Dermis blood vessel endothelial cell (primary cell): ENCODE results near the gene TMEM53. TPM values are rescaled to one million over a fixed set of nuclear protein-coding genes. Genes with fewer than 3 reads are reported as not detected.
A peak's percentile ranks its signal among the peaks of the same experiment; 100 is the strongest.

Experiments used
- DNase-seq: peaks from one replicate; pipeline ENCODE4 v3.0.0; 2010
- total RNA-seq: library from RNA; depleted of rRNA; stranded (reverse); fragments of >200 nt; gene quantifications from 2 replicates; pipeline ENCODE4 v1.2.3, GENCODE V29; 2014

Gene TMEM53
- total RNA-seq, 1 donor from 2014 or later, result 4.4 TPM

DNA sequence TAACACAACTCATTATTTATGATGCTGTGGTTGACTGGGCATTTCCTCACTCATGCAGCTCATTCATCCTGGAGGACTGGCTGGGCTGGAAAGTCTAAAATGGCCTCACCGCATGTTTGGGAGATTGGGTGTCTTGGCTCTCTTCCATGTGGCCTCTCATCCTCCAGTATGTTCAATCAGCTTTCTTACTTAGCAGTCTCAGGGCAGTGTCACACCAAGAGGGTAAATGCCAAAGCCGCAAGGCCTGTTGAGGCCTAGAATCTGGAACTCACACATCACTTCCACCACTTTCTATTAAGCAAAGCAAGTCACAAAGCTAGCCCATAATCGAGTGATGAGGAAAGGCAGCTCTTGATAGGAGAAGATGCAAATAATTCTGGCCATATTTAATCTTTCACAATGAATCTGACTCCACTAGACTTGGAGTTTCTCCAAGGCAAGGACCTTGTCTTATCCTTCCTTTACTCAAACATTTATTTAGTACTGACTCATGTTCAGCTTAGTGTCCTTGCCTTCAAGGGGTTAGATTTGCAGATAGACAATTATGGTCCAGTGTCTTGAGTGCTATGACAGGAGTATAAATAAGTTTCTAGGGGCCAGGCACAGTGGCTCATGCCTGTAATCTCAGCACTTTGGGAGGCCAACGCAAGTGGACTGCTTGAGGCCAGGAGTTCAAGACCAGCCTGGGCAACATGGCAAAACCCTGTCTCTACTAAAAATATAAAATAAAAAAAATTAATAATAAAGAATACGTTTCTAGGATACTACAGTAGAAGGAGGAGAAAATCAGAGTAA, 45.1 kb downstream of the TMEM53 start:
- no peak for DNase-seq

DNA sequence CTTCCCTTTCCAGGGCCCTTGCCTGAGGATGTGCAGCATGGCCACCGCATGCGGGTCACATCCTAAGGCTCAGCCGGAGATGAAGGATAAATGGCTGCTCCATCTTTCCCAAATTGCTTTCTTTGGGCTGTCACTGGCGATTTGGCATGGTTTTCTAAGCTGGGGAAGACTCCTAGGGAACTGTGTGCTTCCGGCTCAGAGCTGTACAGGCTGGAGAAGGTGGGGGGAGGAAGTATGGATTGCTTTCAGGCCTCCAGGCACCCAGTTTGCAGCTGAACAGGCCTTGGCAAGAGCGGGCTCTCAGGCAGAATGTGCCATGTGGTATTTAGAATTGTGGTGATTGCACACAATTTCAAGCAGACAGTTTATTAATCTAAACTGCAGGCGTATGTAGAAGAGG, 48.9 kb downstream of the TMEM53 start:
- no peak for DNase-seq

DNA sequence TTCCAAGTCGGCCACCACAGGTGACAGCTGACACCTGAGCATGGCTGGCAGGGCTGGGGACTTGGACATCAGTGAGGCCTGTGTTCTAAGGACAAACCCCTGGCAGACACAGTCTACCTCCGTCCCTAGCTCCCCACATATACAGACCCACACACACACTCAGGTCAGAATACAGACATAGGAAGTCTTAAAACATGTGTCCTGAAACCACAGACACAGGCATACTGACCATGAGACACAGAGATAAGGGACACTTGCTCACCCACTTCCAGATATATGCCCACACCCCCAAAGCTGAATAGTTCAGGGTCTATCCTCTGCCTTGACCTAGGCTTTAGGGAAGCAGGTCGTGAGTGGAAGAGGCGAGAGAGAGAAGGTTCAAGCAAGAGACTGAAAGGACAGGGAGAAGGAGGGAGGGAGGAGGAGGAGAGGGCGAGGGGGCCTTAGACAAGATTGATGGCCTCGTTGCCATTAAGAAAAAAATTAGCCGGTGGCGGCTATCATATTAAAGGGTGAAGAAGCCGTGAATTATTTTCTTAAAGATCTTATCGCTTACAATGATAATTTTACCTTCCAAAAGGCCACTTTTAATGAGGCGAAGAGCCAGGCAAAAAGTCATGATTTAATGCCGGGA, 49.9 kb downstream of the TMEM53 start:
- no peak for DNase-seq

DNA sequence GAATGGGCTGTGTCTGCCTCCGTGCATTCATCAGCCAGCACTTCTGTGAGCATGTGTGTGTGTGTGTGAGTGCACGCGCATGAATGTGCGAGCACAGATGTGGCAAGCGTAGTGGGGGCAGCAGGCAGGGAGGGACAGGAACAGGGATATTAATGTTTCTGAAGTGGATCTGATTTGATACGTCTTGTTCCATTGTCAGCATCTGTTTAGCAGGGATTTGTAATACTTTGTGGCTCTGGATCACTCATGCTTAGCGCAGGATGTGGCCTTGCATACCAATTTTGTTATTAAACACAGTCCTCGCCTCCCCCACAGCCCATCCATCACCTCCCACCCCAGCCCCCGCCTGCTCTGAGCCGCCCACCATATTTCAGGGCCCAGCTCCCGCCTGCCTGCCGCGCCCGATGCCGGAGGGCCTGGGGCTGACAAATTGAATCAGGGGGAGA, 52.4 kb downstream of the TMEM53 start:
- DNase-seq, result no peak

DNA sequence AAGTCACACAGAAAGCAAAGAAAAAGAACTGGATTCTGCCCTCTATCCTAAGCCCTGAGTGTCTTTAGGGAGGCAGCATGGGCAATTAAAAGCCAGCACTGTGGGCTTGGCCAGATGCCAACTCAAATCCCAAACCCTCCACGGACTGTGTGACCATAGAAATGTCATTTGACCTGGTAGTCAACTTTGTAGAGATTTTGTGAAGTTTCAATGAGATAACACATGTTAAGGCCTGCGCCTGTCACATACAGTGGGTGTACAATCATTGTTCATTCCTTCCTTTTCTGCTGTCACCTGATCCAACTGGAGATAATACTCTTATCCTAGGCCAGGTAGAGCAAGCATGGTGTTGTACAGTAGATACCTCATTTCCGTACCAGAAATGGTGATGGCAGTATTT, 54.2 kb downstream of the TMEM53 start:
- DNase-seq, result no peak

DNA sequence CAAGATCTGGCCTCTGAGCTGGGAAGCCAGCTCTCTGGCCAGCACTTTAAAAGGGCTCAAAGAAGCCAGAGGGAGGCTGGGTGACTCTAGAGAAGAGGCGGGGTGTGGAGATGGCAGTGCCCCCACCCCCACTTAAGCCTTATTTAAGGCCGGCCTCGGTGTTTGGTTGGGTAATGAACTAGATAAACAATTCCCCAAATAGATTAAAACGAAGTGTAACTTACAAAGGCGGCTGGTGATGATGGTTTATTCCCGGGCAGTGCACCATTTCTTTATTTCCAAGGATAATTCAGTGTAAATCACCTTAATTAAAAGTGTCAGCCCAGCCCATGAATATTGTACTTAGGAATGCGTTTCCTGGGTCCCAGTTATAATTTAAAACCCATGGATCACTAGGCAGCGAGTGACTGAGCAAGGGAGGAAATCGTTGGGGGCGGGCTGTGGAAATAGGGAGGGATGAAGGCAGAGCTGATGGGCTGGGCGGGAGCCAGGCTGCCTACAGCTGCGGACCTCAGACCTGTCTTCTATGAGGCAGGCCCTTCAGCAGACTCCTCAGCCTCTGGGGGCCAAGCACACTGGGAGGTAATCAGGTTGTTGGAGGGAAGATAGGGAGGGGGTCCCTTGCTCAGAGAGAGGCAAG, 54.9 kb downstream of the TMEM53 start:
- no peak for DNase-seq

DNA sequence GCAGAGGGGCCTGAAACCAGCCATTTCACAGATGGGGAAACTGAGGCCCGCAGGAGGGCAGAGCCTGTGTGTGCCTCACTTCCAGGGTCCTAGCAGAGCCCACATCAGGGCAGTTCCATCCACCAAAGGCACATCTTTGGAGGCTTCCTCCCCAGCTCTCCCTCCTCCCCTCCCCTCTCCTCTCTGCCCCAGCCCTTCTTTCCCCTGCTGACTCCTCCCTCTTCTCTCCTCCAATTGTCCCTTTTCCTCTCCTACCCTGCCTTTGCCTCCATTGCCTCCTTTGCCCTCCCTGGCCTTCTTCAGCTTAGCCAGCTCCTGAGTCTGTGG, 56.6 kb downstream of the TMEM53 start:
- DNase-seq, result no peak

DNA sequence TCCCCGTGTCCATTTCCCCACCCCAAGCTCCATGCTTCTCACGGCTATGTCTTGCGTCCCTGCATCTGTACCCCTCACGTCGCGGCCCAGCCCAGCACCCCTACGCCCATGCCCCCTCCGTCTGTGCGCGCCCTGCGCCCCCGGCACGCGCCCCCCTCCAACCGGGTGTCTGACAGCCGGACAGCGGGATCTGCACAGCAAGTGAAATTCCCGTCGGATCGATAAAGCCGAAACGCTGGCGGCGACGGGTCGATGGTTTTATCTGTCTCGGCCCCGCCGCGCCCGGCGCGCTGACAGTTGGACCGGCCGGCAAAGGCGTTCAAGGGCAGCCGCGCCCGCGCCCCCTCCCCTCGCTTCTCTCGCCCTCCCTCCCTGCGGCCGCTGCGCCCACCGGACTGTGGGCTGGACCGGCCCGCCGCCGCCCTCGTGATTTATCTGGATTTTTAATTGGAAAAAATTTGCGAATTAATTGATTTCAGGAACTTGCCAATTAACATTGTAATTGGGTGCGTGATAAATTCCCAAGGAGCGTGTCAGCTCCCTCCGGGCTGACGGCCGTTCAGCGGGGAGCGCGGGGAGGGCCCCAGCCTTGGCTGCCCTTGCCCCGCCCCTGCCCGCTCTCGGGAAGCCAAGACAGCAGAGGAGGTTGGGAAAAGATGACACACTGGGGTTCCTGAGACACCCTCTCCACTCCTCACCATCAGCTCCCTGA, 57.1 kb downstream of the TMEM53 start:
- DNase-seq, result no peak

DNA sequence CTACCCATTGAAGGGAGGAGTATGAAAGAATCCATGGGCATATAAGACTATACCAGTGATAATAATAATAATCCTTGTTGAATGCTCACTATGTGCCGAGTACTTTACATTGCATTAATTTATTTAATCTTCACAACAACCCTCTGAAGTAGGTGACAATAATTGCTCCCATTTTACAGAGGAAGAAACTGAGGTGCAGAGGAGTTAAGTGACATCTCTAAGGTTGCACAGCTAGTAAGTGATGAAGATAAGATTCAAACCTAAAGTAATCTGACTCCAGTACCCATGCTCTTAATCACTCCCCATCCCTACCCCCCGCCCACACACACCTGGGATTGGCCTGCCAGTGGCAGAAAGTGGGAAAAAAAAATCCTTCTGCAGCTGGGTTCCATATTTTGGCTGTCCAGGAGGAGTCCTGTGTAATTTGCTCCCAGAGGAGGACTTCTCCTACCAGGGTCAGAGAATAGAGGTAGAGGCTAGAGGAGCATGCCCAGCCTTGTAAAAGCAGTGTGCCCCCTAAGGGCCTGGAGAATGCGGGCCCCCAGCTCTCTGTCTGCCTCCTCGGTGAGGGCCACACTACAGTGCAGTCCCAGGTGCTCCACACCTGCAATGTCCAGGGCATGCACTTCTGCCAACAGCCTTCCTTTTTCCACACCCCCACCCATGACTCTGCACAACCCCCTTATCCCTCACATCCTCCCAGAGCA, 57.8 kb downstream of the TMEM53 start:
- no peak for DNase-seq

DNA sequence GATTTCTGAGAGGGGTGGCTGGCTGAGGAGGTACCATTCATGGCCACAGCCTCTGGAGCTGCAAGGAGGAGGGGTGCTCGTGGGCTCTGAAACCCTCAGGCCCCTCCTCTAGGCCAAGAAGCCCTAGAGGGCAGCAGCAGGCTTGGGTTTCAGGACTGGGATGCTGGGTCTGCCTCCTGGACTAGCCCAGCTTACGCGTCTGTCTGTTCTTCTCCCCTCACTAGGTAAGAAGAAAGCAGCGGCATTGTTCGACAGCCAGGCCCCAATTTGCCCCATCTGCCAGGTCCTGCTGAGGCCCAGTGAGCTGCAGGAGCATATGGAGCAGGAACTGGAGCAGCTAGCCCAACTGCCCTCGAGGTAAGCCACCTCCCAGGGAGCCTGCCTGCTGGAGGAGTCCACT, 60.3 kb downstream of the TMEM53 start:
- DNase-seq, result no peak

DNA sequence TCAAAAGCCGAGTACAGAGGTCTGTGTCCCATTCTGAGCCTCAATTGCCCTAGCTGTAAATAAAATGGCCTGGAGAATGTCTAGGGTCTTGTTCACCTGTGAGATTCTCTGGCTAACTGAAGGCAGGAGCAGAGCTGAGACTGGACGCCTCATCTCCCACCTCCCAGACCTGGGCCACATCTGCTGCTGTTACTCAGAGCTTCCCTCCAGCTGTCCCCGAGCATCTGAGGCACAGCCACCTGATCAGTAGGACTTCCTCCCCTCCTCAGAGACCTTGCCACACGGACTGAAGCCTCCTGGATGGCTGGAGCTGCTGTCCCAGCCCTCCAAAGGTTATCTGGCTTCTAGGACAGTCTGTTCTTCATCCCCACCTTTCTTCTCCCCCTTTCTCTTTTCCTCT, 62.4 kb downstream of the TMEM53 start:
- DNase-seq, result no peak

DNA sequence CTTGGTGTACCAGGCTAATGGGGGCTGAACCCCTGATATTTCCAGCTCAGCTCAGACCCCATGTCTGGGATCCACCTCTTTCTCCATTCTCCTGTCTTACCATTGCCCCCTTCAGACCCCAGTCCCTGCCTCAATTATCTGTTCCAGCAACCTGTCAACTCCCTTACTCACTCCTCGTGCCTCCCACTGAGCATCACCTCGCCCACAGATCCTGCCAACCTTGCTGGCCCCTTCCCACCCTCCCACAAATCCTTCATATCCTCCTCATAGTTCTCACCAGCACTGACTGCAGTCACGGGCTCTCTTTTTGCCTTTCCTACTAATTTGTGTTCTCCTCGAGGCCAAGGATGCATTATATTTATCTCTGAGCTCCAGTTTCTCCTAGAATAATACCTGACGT, 62.9 kb downstream of the TMEM53 start:
- no peak for DNase-seq

DNA sequence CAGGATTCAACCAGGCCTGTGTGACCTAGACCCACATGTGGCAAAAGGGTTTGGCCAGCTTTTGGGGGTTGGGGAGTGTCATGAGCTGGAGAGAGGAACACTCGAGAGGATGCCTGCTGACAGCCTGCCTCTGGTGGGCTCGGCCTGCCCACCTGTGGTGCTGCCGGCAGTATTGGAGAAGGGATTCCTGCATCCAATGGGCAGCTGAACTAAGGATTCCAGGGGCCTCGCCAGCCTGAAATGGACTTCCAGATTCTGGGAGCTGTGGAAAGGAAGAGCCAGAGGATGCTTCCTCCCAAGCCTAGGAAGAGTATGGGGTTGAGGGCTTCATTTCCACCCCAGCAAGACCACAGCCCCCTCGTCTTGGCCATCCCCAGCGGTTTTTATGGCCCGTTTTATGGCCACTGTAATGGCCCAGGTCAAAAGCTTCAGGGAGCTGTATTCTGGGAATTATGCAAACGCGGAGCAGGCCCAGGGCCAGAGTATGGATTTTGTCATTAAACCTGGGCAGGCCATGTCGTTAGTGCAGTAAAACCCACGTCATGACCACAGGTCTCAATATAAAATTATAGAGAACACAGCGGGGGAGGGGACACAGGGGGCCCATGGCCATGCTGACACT, 63.6 kb downstream of the TMEM53 start:
- DNase-seq, result no peak

DNA sequence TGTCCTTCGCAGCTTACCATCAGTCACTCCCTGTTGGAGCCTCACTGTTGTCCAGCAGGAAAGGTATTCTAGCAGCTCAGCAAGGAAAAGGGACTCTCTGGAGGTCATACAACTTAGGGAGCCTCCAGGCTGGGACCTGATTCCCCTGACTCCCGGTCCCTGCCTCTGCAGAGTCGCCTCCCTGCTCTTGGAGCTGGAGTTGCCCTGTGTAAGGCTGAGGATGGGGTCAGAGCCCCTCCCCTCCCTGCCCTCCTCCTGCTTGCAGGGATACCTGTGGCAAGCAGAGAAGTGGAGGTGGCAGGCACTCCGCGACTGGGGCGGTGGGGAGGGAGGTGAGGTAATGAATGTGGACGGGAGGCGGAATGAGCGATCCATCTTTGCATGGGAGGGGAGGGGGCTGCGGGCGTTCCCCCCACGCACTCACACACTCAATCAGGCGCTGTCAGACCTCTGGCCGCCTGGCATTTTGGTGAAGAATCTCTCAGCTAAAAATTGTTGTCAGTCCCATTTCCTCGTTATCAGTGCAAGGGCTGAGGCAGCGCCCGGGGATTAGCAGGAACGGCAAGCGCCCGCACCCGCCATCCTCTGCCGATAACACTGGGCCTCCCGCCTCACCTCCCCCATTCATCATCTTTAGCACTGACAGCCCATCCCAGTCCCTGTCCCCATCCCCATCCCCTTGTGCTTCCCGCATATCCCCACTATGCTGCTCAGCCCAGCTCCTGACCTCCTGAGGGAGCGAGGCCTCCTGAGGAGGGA, 64.3 kb downstream of the TMEM53 start:
- DNase-seq, result no peak

DNA sequence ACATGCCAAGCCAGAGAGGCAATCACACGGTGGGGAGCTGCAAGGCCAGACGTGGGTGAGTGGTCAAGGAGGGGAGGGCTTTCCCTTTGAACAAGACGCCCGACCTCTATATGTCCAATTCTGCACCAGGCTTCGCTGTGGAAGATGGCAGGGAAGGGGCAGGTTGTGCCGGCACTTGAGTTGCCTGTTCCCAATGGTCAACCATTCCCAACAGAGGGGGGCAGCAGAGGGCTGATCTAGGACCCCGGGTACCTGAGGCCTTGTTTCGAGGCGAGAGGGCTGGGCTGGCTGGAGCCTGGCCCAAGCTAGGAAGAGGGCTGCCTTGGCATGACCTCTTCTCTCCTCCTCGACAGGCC, 64.9 kb downstream of the TMEM53 start:
- DNase-seq, result peak; percentile 52

DNA sequence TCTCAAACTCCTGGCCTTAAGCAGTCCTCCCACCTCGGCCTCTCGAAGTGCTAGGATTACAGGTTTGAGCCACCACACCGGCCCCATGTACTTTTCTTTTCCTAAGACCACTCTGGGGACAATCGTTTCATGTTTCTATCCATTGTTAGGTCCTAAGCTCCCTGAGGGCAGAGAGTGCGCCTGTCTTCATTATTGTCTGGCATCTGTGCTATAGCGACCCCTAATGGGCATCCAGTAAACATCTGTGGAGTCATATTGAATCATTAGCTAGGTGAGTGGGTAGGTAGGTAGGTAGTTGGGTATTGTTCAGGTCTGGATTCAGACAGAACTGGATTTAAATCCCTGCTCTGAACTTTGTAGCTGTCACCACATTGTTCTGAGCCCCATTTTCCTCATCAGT, 66.1 kb downstream of the TMEM53 start:
- DNase-seq, result peak; percentile 27

DNA sequence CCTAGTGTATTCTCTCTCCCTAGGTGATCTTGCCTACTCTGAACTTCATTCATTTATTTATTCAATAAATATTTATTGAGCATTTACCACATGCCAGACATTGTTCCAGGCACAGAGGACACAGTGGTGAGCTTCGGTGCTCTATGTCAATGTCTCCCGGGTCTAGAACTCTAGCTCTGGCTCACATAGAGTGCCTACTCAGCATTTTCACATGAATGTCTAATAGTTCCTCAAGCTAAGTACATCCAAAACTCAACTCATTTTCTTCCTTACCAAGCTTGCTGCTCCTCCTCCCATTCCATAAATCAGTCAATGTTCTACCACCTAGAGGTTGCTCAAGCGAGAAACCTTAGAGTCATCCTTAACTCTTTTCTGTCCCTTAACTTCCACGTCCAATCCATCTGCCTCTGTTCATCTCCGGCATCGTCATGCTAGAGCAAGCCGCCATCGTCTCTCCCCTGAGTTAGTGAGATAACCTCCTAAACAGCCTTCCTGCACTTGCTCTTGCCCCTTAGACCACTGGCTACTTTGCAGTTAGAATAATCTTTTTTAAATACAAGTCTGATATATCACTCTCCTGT, 67.5 kb downstream of the TMEM53 start:
- DNase-seq, result no peak

DNA sequence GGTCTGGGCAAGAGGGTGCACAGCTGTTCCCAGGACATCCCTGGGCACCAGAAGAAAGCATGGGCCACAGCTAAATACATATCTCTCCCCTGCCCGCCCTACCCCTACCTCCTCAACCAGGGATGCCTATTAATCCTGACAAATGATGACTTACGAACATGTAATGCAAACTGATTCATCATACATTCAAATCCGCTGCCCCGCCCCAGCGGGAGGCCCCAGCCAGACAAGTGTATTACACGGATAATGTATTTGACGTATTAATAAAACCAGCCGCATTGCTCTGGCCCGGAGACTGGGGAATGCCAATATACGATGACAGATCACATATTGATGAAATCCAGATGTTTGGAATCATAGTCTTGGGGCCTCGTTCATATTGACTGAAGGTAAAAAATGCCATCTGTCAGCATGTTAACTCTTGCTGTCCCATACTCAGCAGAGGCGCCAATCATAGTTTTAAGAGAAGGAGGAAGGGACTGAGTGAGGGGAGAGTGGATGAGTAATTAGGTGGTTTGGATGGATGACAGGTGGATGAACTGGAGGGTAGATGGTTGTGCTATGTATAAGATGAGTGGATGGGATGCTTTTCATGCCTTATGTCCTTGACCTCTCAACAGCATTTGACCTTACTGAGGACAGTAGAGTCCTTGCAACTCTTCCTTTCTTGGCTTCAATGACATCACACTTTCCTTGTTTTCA, 68.2 kb downstream of the TMEM53 start:
- DNase-seq, result no peak

DNA sequence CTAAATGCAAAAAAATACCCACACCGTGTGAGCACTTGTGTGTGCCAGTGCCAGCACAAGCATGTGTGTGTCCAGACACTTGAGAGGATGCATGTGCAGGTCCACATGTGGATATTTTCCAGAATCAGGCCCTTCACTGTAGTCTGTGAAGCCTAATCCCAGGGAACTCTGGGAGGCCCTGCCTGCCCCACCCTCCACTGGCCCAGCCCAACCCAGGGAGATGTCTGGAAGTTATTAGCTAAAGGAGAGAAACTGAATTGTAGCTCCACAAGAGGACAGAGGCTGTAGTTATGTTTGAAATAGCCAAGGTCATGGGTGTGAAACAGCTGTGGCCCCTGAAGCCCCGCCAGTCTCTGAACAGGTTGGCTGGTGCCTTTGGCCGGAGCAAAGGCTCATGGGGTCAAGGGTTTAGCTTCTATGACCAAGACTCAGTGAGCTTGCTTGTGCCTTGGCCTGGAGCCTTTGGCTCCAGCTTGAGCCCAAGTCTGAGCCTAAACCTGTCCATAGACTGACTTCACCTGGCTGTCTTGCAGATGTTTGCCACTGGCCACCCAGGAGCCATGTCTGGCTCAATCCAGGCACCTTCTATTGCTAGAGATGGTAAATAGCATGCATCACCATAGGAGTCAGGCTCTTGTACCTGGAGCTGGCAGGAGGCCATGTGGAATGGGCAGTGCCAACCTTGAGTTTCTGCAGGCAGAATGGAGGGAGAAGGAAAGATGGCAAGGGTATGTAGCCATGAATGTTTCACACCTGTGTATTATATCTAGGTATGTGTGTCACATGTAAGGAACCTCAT, 69.9 kb downstream of the TMEM53 start:
- DNase-seq, result no peak

DNA sequence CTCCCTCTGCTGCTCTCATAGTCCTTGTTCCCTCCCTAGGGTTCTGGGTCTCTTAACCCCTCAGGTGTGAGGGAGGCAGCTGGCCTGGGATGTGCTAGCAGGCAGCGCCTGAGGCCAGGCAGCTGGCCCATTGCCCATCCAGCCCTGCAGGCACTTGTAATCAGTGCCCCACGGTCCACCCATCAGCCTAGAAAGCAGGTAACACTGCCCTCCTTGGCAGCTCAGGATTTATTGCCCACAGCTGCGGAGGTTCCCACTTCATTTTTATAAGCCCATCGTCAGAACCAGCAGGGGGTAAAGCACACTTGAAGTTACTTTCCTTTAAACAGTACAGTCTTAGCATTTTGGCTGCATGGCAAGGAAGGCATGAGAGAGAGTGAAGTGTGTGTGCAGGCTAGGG, 70.6 kb downstream of the TMEM53 start:
- DNase-seq, result no peak
